Endothelial cell of umbilical vein (primary cell): ENCODE data around the gene CCPG1. TPM values are rescaled to one million over a fixed set of nuclear protein-coding genes. Genes with fewer than 3 reads are reported as not detected.
A peak's percentile ranks its signal among the peaks of the same experiment; 100 is the strongest.

Experiments used
- BruUV-seq: library from RNA; stranded (reverse); fragments of 400-500 nt; replicated peaks from 2 replicates; lab custom pipeline; 2021; lab: Mats Ljungman, UMichigan
- CTCF ChIA-PET: fragments of 300-600, 350-600 bp; sonication (Branson Sonifier 250); formaldehyde crosslinking; loops from one replicate; lab custom pipeline; 2021; ENCODE audit warnings: antibody characterized with exemption, inconsistent platforms; lab: Charles Lee
- POLR2A ChIA-PET: fragments of 300-600, 350-600 bp; sonication (Branson Sonifier 250); formaldehyde crosslinking; loops from one replicate; lab custom pipeline; 2021; ENCODE audit warnings: antibody characterized with exemption, inconsistent platforms; lab: Charles Lee
- DNase-seq: peaks from one replicate; pipeline ENCODE4 v3.0.0-alpha.2; 2011; ENCODE audit warnings: low read depth, low spot score
- FAIRE-seq: peaks from 2 replicates; lab custom pipeline; 2011; peaks lifted over from hg19 to GRCh38; lab: Jason Lieb, UNC
- H2AFZ ChIP-seq: 2 replicates; pipeline ENCODE4 v1.6.0; 2012; ENCODE audit warnings: low read depth, low read length, control low read depth, inconsistent platforms
- H3K27ac ChIP-seq: 2 replicates; pipeline ENCODE4 v1.5.1; 2011; ENCODE audit warnings: low read depth, mild to moderate bottlenecking, control low read depth, low read length, moderate library complexity; ENCODE audit not compliant: insufficient read depth
- H3K27me3 ChIP-seq, 2 experiments: 2 replicates each; pipeline versions ENCODE4 v1.6.0 to v1.6.1; 2011; ENCODE audit warnings: low read length in 2 of 2, mixed read lengths in 1 of 2; ENCODE audit not compliant: control insufficient read depth in 2 of 2, insufficient read depth in 2 of 2
- H3K36me3 ChIP-seq, 2 experiments: 2 replicates in 1 of 2; 3 replicates in 1 of 2; pipeline ENCODE4 v1.5.1; 2011; ENCODE audit warnings: low read length in 2 of 2, mild to moderate bottlenecking in 1 of 2, moderate library complexity in 1 of 2; ENCODE audit not compliant: control insufficient read depth in 2 of 2, insufficient read depth in 2 of 2; ENCODE audit errors: extremely low read depth in 1 of 2
- H3K4me1 ChIP-seq: 3 replicates; pipeline ENCODE4 v1.5.1; 2011; ENCODE audit warnings: mild to moderate bottlenecking, low read length; ENCODE audit not compliant: control insufficient read depth, insufficient read depth; ENCODE audit errors: extremely low read depth
- H3K4me2 ChIP-seq: 2 replicates; pipeline ENCODE4 v1.6.1; 2011; ENCODE audit warnings: low read length, control low read depth, mixed read lengths; ENCODE audit not compliant: insufficient read depth
- H3K4me3 ChIP-seq, 3 experiments: fragments of 200-600 bp in 1 of 3; sonication (generic), shearing (Covaris generic) in 1 of 3; replicated peaks in 1 of 3; 2 replicates each; pipeline ENCODE4 v1.5.1; 2011 to 2016; ENCODE audit warnings: control low read depth in 3 of 3, low read length in 3 of 3, mild to moderate bottlenecking in 2 of 3, inconsistent platforms in 1 of 3, low read depth in 1 of 3, moderate library complexity in 1 of 3; ENCODE audit not compliant: insufficient read depth in 1 of 3
- H3K79me2 ChIP-seq: 2 replicates; pipeline ENCODE4 v1.6.0; 2012; ENCODE audit warnings: low read length, inconsistent platforms; ENCODE audit not compliant: control insufficient read depth, insufficient read depth
- H3K9ac ChIP-seq: replicated peaks from 2 replicates; pipeline ENCODE3; 2011; ENCODE audit warnings: low read length, control low read depth; ENCODE audit not compliant: insufficient read depth; ENCODE audit errors: extremely low read depth
- H3K9me1 ChIP-seq: replicated peaks from 3 replicates; pipeline ENCODE4 v1.6.0; 2011; ENCODE audit warnings: mild to moderate bottlenecking, low read length; ENCODE audit not compliant: control insufficient read depth, insufficient read depth; ENCODE audit errors: extremely low read depth
- H3K9me3 ChIP-seq: replicated peaks from 2 replicates; pipeline ENCODE4 v1.5.1; 2012; ENCODE audit warnings: low read length, inconsistent platforms; ENCODE audit not compliant: control insufficient read depth, insufficient read depth
- H4K20me1 ChIP-seq: replicated peaks from 2 replicates; pipeline ENCODE3; 2011; ENCODE audit warnings: mild to moderate bottlenecking, low read length; ENCODE audit not compliant: control insufficient read depth, insufficient read depth; ENCODE audit errors: extremely low read depth
- EZH2 ChIP-seq: IDR thresholded peaks from 2 replicates; pipeline ENCODE4 v1.6.1; 2012; ENCODE audit warnings: borderline replicate concordance, low read depth, mild to moderate bottlenecking, moderate library complexity, low read length, inconsistent platforms; ENCODE audit not compliant: severe bottlenecking
- FOS ChIP-seq: IDR thresholded peaks from 2 replicates; pipeline ENCODE4 v1.6.1; 2011; ENCODE audit warnings: mild to moderate bottlenecking, low read length, moderate library complexity, borderline replicate concordance; ENCODE audit not compliant: insufficient read depth
- GATA2 ChIP-seq: IDR thresholded peaks from 2 replicates; pipeline ENCODE4 v1.7.0; 2011; ENCODE audit warnings: low read depth, mild to moderate bottlenecking, moderate library complexity, mixed read lengths, low read length; ENCODE audit not compliant: insufficient read length, insufficient read depth
- JUN ChIP-seq: IDR thresholded peaks from 2 replicates; pipeline ENCODE4 v1.6.1; 2011; ENCODE audit warnings: borderline replicate concordance, low read depth; ENCODE audit not compliant: insufficient read length, insufficient read depth
- MAX ChIP-seq: IDR thresholded peaks from 2 replicates; pipeline ENCODE4 v1.6.1; 2011; ENCODE audit not compliant: insufficient read depth, insufficient read length
- MYC ChIP-seq: IDR thresholded peaks from one replicate; pipeline ENCODE4 v1.6.1; 2011; ENCODE audit warnings: mild to moderate bottlenecking, low read depth, low read length
- POLR2A ChIP-seq: IDR thresholded peaks from 2 replicates; pipeline ENCODE4 v1.6.1; 2012; ENCODE audit warnings: low read depth, mild to moderate bottlenecking, control low read depth, low read length
- POLR2AphosphoS5 ChIP-seq: IDR thresholded peaks from 2 replicates; pipeline ENCODE4 v1.6.1; 2012; ENCODE audit warnings: low read depth, mild to moderate bottlenecking, control low read depth, low read length, moderate library complexity; ENCODE audit not compliant: insufficient read depth
- dilution Hi-C: fragments of 300-500 bp; cut with MboI; formaldehyde crosslinking; loops from one replicate; pipeline ENCODE4 v1.15.0; 2019; ENCODE audit warnings: low sequenced_read_pairs; ENCODE audit not compliant: extremely low pct_ligation_motif_present
- intact Hi-C: fragments of 100-400 bp; cut with micrococcal nuclease; formaldehyde crosslinking; loops from one replicate; pipeline ENCODE4 v1.10.0; 2022
- polyA plus RNA-seq, 4 experiments: library from polyadenylated mRNA; depleted of rRNA in 3 of 4; stranded (reverse) in 3 of 4; unstranded in 1 of 4; fragments of >200 nt; gene quantifications; 2 replicates each; pipeline versions ENCODE4 v1.2.1 to v1.2.3, GENCODE V29; 2011 to 2012; ENCODE audit warnings: missing spikeins in 1 of 4
- total RNA-seq: library from RNA; stranded (reverse); gene quantifications from 2 replicates; pipeline ENCODE4 v1.2.3, GENCODE V29; 2021
- TF ChIP-seq, protein P1 (sequence below), 2 donors: IDR thresholded peaks; 1 replicate in 1 of 2; 2 replicates in 1 of 2; pipeline ENCODE4 v1.5.1; 2011; ENCODE audit warnings: low read length in 2 of 2, mild to moderate bottlenecking in 2 of 2, moderate library complexity in 2 of 2, control low read depth in 1 of 2, inconsistent platforms in 1 of 2, low read depth in 1 of 2; ENCODE audit not compliant: insufficient read depth in 1 of 2; ENCODE audit errors: extremely low read depth in 1 of 2

Gene CCPG1
- total and polyA plus RNA-seq, 2 donors (not counting 3 experiments of a cell fraction or from before 2014, with no cell fraction given) = 19.1 to 58.5 TPM

DNA sequence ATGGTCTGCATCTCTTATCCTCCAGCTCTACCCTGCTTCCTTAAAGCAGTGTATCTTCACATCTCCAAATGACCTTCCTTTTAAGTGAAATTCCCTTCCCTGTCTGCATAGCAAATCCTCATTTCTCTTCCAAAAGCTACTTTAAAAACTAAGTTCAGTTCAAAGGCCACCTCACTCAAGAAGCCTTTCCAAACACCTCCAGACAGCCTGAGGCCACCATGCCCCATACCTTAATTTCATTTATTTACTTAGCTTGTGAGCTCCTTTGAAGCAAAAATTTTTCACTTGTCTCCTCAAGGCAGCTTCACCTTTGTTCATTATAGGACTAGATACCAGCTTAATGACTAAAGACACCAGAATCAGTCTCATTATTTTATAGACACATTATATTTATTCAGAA, 49.7 kb downstream of the CCPG1 start:
- POLR2A ChIA-PET = no interaction called here
- no TSS peak for BruUV-seq
- Histone ChIP-seq H4K20me1 (no peaks in the 10 kb centered on the region), H3K36me3 (no peaks in the 10 kb centered on the region), H3K4me2 (no peak overlapping the region), H2AFZ (no peak overlapping the region), H3K9me1 (no peaks in the 10 kb centered on the region), H3K9ac (no peak overlapping the region), H3K4me3 (no peak overlapping the region), H3K4me1 (peaks cover 13% of the 10 kb centered on the region), H3K27me3 (no peaks in the 10 kb centered on the region), H3K79me2 (no peaks in the 10 kb centered on the region), H3K27ac (no peak overlapping the region), H3K9me3 (no peaks in the 10 kb centered on the region)
- no peak for TF ChIP-seq EZH2
- no peak for TF ChIP-seq POLR2AphosphoS5
- TF ChIP-seq POLR2A = no peak
- TF ChIP-seq GATA2 = no peak
- no peak for TF ChIP-seq MYC
- TF ChIP-seq FOS = no peak
- no peak for FAIRE-seq
- intact Hi-C loops (loop anchor here (2.0 kb wide), 1 partner anchor 40 kb away; the partner anchor contains the start of genes PIGB and PIGBOS1), dilution Hi-C loops (no loop called here)
- CTCF ChIA-PET = interaction anchor here (0.6 to 4.6 kb wide), 10 partner anchors 11 to 404 kb away, joined by 3 to 21 read pairs (median 4); partner anchors contain the start of genes CCPG1, PIERCE2, PIGB and PIGBOS1
- DNase-seq = no peak

DNA sequence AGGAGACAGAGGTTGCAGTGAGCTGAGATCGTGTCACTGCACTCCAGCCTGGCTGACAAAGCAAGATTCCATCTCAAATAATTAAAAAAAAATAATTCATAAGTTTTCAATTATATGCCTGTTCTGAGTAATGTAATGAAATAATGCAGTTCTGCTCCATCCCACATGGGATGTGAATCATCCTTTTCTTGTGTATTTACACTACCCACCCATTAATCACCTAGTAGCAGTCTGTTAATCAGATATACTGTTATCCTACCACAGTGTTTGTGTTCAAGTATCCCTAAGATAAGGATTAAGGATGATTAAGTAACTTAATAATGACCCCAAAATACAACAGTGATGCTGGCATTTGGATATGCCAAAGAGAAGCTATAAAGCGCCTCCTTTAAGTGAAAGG, 50.4 kb downstream of the CCPG1 start:
- Histone ChIP-seq H3K4me1 (peaks cover 13% of the 10 kb centered on the region), H2AFZ (no peak overlapping the region), H3K9me3 (no peaks in the 10 kb centered on the region), H3K27me3 (no peaks in the 10 kb centered on the region), H3K36me3 (no peaks in the 10 kb centered on the region), H4K20me1 (no peaks in the 10 kb centered on the region), H3K9ac (no peak overlapping the region), H3K79me2 (no peaks in the 10 kb centered on the region), H3K4me2 (no peak overlapping the region), H3K27ac (no peak overlapping the region), H3K4me3 (no peak overlapping the region), H3K9me1 (no peaks in the 10 kb centered on the region)
- ChIA-PET CTCF (interaction anchor here (0.7 to 4.6 kb wide), 8 partner anchors 9 to 82 kb away, joined by 3 to 21 read pairs (median 4); partner anchors contain the start of genes CCPG1 and PIERCE2), POLR2A (no interaction called here)
- intact Hi-C loops = loop anchor here (2.0 kb wide), 1 partner anchor 39 kb away; the partner anchor contains the start of genes PIGB and PIGBOS1
- no peak for FAIRE-seq
- DNase-seq = peak; percentile 64
- TF ChIP-seq MAX (no peak), FOS (peak; percentile 59), JUN (no peak), EZH2 (no peak), POLR2AphosphoS5 (no peak), GATA2 (peak; percentile 77), MYC (no peak), POLR2A (no peak)
- TF ChIP-seq, protein P1, sequence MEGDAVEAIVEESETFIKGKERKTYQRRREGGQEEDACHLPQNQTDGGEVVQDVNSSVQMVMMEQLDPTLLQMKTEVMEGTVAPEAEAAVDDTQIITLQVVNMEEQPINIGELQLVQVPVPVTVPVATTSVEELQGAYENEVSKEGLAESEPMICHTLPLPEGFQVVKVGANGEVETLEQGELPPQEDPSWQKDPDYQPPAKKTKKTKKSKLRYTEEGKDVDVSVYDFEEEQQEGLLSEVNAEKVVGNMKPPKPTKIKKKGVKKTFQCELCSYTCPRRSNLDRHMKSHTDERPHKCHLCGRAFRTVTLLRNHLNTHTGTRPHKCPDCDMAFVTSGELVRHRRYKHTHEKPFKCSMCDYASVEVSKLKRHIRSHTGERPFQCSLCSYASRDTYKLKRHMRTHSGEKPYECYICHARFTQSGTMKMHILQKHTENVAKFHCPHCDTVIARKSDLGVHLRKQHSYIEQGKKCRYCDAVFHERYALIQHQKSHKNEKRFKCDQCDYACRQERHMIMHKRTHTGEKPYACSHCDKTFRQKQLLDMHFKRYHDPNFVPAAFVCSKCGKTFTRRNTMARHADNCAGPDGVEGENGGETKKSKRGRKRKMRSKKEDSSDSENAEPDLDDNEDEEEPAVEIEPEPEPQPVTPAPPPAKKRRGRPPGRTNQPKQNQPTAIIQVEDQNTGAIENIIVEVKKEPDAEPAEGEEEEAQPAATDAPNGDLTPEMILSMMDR (IDR thresholded peaks at IDR 0.05; ENCODE audit: extremely low read depth in 1 of 2, insufficient read depth in 1 of 2, low read depth in 1 of 2, low read length in 2 of 2) = no peak
- dilution Hi-C loops = no loop called here
- BruUV-seq = no TSS peak
